HG02623 (cell line): ENCODE data around the gene DDRGK1.
A peak's percentile ranks its signal among the peaks of the same experiment; 100 is the strongest.

Source experiments
- ATAC-seq: cut with Tn5 transposase; IDR thresholded peaks from one replicate; pipeline ENCODE4 v1.9.1; 2021; ENCODE audit warnings: moderate library complexity; ENCODE audit not compliant: unreplicated experiment

The DDRGK1 gene

DNA sequence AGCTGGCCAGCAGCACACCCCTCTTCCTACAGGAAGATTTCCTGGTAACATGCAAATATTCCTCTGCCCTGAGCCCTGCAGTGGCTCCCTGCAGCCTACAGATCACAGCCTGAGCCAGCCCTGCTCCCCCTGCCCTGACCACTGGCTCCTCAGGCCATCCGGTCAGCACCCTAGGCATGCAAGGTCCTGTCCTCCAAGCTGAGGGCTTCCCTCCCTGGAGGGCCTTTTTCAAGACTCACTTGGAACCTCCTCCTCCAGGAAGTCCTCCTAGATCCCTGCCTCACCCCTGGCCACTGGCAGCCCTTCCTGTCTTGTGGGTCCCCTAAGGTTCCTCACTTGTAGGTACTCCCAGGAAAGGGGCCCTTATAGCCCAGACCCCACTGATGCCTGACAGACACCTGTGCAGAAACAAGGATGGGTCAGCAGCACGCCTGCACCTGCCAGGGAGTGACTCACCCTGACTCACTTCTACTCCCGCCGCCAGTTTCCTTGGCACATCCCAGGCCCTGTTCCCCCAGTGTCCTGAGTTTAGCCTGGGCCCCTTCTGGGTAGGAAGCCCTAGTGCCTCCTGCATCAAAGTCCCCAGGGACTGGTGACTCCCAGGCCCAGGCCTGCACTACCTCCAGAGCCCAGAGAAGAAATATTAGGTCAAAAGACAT, 31.3 kb upstream of the DDRGK1 start:
- ATAC-seq = no peak

DNA sequence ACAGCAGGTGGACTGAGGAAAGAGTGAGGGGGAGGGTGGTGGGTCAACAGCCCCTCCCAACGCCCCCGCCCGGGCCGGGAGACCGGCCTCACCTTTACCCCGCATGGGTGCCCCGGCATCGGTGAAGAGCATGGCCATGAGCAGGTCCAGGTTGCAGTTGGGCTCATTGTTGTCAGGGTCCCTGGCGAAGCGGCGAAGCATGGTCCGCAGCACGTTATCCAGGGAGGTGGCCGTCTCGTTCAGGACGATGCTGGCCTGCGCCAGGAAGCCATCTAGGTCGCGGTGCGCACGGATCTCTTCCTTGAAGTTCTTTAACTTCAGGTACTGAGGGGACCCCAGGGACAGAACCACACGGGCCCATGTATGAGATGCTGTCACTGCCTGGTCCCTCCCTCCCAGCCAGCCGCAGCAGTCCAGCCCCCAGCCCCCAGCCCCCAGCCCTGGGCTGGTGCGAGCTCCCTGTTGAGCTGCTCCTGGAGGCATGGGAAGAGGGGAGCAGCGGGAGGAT, 29.6 kb upstream of the DDRGK1 start:
- no peak for ATAC-seq

DNA sequence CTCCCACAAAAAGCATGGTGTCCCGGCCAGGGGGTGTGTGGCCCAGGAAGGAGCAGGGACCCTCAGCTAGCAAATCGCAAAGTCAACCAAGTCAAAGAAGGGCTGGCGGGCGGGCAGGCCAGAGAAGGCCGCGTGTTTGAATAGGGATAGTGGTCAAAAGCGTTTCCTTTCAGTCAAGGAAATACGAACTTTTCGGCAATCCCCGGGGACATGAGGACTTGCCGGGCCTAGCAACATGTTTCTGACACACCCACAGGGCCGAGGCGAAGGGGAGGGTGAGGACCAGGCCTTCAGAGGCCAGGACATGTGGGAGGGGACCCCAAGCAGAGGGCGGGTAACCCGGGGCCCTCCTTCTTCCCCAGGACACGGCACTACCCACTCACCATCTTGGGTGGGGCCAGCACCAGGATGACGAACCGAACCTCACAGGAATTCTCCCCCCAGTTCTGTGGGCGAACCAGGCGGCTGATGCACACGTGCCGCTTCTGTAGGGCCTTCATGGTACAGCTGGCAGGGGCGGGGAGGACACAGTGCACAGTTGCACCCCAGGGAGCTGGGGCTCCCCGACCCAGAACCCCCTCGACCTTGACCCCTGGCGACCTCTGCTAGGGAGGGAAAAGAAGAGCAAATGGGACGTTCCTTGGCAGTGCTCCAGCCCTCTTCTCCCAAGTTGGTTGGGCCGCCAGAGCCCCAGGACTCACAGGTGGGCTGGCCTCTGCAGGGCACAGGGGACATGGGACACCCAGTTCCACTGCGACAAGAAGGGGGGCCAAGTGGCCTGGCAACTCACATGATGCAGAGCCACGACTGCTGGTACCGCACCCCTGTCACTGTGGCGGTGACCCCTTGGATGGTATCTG, 28.9 kb upstream of the DDRGK1 start:
- ATAC-seq = no peak

DNA sequence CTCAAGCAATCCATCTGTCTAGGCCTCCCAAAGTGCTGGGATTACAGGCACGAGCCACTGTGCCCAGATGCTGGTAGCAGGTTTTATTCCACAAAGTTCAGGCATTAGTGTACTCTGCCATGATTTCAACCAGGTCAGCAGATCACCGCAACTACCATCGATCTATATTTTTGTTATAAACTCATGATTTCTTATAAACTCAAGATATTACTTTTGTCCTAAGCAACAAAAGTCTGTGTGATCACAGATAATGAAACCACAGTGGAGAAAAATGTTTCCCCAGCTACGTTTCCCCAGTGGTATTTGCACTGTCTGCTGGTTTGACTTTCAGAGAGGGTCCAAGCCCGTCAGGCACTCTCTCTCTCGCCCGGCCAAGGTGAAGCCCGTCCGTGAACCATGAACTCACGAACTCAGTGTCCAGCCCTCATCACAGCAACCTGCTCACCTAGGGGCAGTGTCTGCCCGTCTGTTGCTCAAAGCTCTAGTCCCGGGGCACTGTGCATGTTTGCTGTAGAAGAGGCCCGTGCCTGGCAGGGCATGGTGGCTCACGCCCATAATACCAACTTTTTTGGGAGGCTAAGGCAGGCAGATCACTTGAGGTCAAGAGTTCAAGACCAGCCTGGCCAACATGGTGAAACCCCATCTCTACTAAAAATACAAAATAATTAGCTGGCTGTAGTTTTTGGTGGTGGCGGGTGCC, 27.6 kb upstream of the DDRGK1 start:
- ATAC-seq = no peak

DNA sequence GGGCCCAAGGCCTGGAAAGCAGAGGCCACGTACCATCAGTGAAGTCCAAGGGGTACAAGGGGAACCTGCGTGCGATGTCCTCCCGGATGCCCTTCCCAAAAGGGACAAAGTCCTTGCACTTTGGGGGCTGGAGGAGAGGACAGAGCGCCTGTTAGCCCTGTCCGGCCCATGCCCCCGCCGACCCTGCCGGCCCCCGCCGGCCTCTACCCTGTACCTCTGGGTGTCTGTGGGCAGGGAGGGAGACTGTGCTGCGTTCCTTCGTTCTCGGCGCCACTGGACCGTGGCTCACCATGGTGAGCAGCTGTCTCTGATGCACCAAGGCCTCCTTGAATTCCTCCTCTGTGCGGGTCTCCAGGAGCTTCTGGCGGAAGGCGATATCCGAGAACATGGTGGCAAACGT, 26.6 kb upstream of the DDRGK1 start:
- ATAC-seq = no peak

DNA sequence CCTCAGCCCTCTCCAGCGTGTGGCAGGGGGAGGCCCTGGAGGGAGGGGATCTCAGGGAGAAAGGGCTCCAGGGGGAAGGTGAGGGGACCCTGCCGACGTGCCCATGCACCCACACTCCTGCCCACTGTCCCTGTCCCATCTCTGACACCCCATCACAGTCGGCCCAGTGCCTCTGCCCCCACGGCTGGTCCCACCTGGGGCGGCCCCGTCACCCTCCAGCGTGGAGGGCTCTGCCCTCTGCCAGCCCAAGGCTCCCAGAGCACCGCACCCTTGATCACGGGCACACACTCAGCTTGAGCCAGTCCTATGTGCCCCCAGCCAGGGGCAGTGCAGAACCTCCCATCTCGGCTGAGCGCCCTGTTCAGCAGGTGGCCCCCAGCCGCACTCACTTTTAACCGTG, 25.3 kb upstream of the DDRGK1 start:
- no peak for ATAC-seq

DNA sequence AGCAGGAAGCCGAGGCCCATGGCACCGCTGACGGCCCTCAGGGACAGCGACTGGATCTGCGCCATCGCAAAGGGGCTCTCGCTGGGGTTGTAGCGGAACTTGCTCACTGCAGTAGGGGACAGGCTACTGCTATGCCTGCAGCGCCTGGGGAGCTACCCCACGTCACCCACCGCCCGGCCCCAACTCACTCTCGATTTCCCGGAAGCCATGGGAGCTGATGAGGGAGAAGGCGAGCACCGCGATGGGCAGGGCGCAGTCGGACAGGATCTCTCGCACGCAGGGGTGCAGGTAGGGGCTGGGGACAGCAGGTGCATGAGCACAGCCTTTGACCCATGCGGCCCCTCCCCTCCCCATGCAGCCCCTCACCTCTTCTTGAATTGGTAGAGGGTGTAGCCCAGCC, 24.7 kb upstream of the DDRGK1 start:
- ATAC-seq = no peak

DNA sequence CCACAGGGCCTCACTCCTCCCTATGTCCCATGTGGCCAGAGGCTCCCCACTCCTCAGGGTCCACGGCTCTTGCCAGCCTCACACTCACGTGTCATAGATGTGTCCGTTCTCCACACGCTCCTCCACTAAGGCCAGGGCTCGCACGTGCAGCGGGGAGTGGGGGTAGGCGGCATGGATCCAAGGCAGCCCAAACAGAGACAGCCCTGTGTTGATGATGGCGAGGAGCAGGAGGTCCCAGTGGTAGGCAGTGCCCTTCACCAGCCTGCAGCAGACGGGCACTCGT, 24.2 kb upstream of the DDRGK1 start:
- ATAC-seq = no peak

DNA sequence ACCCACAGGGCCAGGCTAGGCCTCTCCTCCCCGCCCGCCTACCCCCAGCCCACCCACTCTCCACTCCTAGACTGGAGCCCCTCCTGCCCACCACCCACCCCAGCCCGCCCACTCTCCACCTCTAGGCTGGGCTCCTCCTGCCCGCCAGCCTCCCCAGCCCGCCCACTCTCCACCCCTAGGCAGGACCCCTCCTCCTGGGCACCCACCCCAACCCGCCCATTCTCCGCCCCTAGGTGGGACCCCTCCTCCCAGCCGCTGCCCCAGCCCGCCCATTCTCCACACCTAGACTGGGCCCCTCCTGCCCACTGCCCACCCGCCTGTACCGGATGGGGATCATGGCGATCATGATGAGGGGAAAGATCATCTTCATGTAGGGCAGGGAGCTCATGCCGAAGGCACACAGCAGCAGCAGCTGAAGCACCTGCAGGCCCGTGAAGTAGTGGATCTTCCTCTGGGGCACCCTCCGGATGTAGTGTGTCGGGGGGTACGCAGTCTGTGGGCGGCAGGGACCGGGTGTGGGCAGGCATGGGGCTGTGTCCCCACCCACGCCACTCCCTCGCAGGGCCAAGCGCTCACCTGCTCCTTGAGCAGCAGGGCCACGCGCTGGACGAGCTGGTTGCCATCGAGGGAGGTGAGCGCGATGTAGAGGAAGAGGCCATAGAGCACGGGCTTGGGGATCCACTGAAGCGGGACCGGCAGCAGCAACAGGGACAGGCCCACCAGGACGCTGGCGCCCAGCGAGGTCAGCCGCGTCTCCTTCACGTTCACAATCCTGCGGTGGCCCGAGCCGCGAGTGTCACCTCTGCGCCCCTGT, 23.7 kb upstream of the DDRGK1 start:
- no peak for ATAC-seq

DNA sequence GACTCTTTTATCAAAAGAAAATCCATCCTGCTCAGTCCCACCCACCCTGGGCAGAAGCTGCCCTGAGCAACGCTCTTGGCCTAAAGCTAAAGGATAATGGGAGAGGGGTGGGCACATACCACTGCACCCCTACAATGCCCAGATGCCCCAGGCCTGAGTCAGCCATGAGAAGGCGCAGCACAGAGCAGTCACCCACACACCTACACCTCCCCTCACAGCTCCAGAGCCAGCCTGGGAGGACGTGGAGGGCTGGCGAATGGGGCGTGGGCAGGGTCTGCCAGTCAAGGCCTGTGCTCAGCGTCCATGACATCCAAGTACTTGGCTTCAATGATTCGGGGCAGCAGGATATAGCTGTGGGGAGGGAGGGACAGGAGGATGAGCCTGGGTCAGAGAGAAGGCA, 23.0 kb upstream of the DDRGK1 start:
- ATAC-seq = no peak

DNA sequence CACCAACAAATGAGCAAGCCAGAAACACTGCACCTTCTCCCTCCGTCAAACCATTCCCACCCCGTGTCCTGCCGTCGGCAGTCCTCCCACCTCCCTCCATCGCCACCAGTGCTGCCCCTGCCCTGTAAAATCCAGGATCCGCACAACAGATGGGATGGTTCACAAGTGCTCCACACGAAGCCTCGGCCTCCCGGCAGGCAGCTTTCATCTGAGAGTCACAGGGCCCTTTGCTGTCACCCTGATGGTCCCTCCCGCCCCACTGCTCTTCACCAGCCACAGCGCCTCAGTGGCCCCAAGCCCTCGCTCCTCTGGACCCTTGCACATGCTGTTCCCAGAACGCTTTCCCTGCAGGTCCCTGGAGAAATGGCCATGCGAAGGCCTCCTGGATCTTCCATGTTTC, 22.4 kb upstream of the DDRGK1 start:
- ATAC-seq = no peak

DNA sequence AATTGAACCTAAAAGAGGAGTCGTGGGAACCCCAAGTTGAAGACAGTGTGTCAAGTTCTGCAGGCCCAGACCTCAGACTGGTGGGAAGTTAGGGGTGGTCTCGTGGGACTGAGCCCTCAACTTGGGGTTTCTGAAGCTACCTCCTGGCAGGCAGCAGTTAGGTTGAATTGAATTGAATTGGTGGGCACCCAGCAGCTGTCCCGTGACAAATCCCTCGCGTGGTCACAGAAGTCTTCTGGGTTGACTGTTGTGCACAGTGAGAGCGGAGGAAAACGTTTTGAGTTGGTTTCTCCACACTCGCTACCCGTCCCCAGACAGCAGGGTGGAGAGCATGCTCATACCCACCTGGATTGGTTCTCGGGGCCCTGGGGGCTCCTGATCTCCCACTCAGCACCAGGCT, 21.6 kb upstream of the DDRGK1 start:
- ATAC-seq = no peak

DNA sequence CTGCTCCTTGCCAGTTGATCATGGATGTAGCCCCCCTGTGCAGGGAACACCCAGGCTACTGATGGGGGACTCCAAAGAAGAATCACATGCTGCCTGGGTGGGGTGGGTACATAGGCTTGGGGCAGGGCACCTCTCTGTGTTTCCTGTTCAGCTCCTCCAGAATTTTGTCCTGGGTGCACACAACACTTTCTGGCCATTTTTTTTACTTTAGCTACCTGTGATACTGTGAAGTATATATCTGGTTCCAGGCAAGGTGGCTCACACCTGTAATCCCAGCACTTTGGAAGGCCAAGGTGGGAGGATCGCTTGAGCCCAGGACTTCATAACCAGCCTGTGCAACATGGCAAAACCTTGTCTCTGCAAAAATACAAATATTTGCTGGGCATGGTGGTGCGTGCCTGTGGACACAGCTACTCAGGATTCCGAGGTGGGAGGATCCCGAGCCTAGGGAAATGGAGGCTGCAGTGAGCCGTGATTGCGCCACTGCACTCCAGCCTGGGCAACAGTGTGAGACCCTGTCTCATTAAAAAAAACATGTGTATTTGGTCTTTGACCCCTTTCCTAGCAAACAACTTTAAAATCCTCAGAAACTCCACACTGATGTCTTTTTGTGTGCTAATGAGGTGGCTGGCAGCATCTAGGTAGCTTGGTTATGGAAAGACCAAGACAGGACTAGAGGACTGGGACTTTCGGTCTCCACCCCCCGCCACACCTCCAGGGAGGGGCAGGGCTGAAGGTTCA, 20.4 kb upstream of the DDRGK1 start:
- ATAC-seq = no peak

DNA sequence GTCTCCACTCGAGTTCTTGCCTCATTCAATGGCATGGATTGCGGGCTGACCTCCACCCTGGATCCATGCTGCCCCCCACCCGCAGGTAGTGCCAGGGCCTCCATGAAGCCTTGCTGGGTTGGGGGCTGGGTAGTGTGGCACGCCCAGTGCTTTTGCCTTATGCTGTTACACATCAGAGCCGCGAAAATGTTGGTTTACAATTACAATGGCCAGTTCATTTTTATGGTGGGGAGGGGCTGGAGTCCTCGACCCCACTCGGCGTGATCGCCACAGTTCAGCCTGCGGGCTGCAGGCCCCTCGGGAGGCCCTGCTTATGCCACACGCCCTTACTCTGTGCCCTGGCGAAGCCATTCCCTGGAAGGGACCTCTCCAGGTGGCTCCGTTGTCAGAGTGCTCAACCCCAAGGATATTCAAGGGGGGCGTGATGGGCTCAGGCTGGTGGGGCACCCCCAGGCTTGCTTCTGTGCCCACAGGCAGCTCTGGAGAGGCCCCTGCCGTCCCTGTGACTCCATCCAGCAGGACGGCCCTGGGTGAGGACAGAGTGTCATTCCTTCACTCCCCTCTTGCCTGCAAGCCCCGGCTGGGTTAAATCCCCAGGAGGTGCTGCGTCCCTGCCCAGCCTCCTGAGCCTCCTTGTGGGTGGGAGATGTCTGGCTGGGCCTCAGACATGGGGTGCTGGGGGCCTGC, 19.7 kb upstream of the DDRGK1 start:
- no peak for ATAC-seq

DNA sequence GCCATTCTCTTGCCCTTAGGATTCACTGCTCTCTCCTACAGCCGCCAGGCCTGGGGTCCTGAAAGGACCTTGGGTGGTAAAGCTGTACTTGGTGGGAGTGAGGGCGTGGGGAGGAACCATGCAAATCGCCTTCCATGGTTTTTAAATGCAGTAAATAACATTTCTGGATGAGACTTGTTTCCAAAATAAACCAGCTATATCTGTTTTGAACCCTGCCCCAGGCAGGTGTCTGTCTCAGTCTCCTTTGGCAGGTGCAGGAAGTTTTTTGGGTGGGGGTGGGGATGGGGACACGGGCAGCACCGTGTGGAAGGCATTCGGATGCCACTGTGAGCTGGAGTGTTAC, 19.1 kb upstream of the DDRGK1 start:
- ATAC-seq = no peak

DNA sequence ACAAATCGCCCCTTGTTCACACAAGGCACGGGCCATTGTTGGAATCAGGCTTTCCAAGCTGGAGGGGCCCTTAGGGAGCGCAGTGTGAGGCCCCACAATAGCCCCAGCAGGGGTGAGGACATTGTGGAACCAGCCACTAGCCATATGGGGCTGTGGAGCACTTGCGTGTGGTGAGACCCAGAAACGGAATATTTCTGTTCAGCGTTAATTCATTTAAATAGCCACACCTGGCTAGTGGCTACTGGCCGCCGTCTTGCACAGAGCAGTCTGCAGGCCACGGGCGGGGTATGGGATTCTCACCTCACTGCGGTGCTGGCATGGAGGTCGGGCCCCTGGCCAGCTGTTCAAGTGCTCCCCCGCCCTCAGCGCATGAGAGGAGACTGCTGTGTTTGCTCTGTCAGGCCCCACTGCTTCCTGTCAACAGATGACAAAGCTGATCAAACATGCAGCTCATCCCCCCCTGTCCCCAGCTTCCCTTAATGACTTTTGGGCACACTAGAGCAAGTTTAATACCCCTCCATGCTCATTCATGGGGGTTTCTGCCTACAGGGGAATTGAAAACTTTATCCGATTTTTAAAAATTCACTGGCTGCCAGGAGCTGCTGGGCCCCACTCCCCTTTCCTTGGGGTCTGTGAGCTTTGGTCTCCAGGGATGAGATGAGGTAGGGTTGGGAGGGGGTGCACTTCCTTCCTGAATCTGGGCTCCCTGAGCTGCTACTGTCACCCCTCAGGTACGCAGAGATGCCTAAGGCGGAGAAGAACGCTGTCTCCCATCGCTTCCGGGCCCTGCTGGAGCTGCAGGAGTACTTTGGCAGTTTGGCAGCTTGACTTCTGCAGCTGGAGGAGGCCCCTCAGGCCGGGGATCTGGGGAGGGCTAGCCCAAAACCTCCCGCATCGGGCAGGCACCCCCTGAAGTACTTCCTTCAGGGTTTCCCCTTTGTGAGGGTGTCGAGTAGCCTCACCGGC, 18.4 kb upstream of the DDRGK1 start:
- ATAC-seq = peak; percentile 54

DNA sequence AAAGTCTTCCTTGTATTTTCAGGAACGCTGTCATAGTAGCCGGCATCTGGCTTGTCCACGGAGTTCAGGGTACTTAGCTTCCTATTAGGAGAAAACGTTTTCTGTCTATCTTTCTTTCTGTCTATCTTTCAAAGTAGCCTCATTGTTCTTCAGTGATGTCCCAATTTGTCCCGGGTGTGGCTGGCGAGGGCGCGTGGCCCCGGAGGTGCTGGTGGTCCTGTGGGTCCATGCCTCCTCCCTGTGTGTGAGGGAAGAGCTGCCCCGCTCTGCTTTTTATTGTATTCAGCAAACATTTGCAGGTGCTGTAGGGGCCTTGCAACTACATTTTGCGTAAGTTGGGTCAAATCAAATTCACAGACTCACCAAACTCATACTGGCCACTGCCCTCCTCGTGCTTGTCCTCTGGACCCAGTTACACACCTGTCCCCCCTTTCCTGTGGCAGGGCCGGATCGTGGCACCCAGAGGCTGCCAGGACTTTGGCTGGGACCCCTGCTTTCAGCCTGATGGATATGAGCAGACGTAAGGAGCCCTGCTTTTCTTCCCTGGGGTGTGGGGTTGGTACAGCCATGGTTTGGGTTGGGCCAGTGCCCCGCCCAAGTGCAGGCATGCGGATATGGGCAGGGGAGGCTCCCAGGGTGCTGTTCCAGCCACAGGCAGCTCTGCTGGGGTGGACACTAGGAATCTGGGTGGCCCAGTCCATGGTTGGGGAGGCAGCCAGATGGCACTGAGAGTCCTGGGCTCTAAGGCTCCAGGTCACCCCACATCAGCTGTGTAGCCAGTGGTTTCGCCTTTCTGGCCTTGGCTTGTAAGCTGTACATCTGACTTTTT, 17.1 kb upstream of the DDRGK1 start:
- no peak for ATAC-seq
